HG03520 (cell line): ENCODE results near the gene ISCA1.
"Not testable (repeated sequence)": the region's sequence is repeated elsewhere in the genome, so short reads cannot be mapped to it uniquely, and the experiment has no call there.

Experiments
- ATAC-seq: cut with Tn5 transposase; IDR thresholded peaks from one replicate; pipeline ENCODE4 v1.9.1; 2021; ENCODE audit warnings: mild to moderate bottlenecking, moderate library complexity; ENCODE audit not compliant: unreplicated experiment

Gene ISCA1

DNA sequence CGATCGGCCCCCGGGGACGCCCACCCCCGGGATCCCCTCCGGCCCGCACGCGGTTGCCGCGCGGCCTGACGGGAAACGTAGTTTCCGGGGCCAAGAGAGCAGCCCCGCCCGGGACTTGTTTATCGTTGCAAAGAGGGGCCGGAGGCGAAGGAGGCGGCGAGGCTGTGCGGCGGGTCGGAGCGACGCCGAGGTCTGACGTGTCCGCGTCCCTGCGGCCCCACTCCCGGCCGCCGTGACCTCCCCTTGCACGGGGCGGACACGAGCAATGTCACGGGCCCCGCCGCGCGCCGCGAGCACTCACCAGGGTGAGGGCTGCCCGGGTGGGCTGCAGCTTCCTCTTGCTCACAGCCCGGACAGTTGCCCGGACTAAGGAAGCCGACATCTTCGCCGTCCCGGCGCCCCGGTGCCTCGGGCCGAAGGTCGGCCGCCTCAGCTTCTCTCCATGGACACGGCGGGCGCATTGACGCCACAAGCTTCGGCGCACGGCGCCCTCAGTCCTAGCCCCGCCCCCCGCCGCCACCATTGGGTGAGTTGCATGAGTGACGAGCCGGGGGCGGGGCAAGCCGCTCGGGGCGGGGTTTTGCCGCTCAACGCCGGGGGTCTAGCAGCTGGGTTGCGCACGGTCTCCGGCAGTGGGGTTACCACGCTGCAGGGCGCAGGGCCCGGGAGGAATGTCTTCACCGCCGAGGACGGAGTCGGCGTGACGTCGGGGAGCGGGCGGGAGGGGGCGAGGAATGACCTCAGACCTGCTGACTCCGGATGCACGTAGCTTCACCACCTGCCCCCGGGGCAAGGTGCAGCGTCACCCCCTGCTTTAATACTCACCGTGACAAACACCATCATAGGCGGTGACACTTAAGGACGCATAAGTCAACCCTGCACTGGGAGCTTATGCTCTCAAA lies at the start of gene ISCA1:
ISCA1 (minus strand) TSS at position 462 of the 902 bp plus-strand sequence; CDS start at position 382, 80 bp downstream.
- ATAC-seq = peak; percentile 71

DNA sequence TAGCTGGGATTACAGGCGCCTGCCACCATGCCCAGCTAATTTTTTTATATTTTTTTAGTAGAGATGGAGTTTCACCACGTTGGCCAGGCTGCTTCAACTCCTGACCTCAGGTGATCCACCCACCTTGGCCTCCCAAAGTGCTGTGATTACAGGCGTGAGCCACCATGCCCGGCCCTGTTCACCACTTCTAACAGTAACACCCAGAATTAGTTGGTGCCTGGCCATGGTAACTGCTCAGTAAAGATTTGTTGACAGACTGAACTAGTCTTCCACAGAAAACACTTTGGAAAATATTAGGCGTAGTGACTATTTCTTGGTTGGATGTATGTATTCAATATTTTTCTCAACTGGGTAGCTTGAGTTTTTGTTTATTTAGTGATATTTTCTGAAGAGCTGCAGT lies 47.8 kb upstream of the ISCA1 start:
- no peak for ATAC-seq

- no peak for ATAC-seq
Measured at GRCh38 chr9:86329649-86330048, 47.3 kb upstream of the ISCA1 start.

- ATAC-seq = no peak
Measured at GRCh38 chr9:86328156-86328555, 45.8 kb upstream of the ISCA1 start.

- ATAC-seq = no peak
Measured at GRCh38 chr9:86326536-86326935, 44.2 kb upstream of the ISCA1 start.

DNA sequence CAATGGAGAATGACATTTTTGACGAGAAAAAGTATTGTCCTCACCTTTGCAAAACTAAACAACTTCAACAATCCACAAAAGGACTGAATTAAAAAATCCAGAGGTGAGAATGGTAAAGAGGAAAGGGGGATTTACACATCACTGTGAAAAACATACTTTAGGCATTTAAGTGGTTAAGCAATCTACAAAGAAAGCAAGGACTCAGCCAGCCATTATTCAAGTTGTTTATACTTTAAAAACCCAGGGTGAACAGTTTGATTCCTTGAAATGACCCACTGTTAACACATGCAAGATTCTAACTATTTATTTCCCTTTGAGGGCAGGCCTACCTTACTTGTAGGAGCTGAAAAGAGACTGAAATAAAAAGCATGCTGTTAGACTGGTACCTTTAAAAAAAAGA lies 42.6 kb upstream of the ISCA1 start:
- ATAC-seq = no peak

GRCh38 chr9:86324308-86324707 lies 42.0 kb upstream of the ISCA1 start:
- ATAC-seq = no peak

GRCh38 chr9:86322973-86323644 lies 40.8 kb upstream of the ISCA1 start:
- ATAC-seq = no peak

DNA sequence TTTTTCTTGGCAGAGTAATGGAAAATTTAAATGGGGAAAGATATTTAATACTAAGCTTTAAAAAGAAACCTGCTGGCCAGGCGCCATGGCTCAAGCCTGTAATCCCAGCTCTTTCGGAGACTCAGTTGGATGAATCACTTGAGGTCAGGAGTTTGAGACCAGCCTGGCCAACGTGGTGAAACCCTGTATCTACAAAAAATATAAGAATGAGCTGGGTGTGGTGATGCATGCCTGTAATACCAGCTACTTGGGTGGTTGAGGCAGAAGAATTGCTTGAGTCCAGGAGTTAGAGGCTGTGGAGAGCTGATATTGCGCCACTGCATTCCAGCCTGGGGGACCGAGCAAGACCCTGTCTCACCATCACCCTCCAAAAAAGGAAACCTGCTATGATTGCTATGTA lies 39.0 kb upstream of the ISCA1 start:
- no peak for ATAC-seq

GRCh38 chr9:86318187-86318586 lies 35.8 kb upstream of the ISCA1 start:
- no peak for ATAC-seq

DNA sequence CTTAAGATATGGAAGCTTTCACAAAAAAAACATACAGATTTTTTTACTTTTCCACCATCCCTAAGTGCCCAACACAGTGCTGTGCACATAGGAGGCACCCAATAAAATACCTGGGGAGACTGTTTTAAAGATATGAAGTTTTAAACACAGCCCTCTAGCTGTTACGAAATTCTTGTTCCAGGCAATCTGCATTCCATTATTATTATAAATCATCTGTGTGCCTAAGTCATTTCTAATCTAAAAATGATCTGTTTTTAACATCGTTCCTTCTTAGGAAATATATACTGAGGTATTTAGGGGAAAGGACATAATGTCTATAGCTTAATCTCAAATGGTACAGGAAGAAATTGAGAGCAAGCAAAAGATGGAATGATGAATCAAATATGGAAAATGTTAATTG lies 32.7 kb upstream of the ISCA1 start:
- no peak for ATAC-seq

- ATAC-seq = not testable (repeated sequence)
Measured at GRCh38 chr9:86312959-86313358, 30.6 kb upstream of the ISCA1 start.

DNA sequence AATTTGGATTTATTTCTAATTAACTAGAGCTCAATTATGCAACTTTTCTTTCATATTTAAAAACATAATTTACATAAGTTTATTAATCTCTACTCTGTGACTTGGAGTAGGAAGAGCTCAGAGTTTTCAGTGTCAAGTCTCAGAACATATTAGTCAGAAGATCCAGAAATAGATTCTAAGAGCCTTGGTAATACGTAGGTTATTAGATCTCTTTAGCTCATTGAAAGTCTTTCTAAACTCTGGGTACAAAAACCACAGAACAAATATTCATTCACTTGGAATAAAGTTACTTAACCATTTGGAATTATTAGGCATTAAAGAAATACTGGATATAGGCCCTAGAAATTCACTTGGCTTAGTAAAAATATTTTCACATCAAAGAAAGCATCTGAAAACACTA lies 26.3 kb upstream of the ISCA1 start:
- no peak for ATAC-seq

DNA sequence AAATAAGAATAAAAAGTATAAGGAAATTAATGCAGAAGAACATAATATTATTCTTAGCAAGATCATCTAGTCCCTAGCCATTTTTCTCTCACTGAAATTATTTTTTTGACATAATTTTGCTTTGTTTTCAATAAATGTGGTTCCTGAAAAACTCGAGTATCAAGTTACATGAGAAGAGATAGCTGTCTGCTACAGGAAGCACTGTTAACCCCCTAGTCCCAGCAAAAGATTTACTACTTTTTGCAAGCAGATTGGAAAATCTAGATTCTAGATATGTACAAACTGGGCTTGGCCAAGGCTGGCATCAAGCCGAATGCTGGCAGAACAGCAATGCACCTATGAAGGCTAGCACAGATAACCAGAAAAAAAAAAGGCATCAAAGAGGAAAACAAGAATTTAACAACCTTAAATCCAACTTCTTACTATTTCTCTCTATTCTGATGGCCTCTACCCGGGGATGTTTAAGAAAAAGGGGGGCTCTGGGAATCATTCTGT lies 21.9 kb upstream of the ISCA1 start:
- ATAC-seq = no peak

DNA sequence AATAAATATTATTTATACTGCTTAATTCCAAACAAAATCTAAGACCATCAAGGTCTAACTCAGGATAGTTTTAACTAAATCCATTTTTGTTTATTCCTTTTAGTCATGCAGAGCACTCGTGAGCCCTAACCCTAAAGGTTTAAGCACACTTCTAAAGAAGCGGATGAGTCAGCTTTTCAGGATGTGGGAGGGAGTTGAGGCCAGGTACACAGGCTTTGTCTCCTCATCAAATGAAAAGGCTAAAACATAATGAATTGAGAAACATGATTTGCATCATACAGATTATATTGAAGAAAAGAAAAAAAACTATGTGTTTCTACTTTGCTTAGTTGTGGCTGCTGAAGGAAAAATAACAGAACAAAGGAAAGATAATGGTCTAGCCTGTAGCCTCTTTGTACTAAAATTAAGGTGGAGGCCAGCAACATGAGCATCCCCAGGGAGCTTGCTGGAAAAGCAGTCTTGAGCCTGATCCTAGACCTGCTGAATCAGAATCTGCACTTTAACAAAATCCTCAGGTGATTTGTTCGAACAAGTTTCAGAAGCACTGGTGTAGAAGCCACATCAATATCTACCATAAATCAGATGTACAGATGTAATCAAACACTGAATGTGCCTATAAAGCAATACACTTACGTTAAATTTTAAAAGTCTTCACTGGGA lies 21.1 kb upstream of the ISCA1 start:
- ATAC-seq = no peak

GRCh38 chr9:86301686-86302085 lies 19.3 kb upstream of the ISCA1 start:
- ATAC-seq = no peak

- ATAC-seq = no peak
Measured at GRCh38 chr9:86300701-86301100, 18.4 kb upstream of the ISCA1 start.

DNA sequence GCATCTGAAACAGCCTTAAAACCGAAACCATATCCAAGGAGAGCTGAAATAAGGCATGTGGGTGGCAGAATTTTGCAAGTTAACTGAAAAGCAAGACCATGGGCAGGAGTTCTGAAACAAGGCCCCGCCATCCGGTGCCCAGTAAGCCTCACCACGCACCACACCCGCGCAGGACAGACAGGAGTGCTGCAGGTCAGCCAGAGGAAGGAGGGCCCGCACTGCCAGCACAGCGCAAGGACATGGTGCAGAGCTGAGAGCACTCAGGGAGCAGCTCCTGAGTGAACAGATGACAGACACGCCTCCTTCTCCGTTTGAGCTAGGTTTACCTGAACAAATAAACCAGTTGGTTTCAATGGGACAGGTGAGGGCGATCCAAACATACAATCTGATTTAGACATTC lies 16.5 kb upstream of the ISCA1 start:
- ATAC-seq = no peak

GRCh38 chr9:86290341-86290740 lies 8.0 kb upstream of the ISCA1 start:
- ATAC-seq = not testable (repeated sequence)

DNA sequence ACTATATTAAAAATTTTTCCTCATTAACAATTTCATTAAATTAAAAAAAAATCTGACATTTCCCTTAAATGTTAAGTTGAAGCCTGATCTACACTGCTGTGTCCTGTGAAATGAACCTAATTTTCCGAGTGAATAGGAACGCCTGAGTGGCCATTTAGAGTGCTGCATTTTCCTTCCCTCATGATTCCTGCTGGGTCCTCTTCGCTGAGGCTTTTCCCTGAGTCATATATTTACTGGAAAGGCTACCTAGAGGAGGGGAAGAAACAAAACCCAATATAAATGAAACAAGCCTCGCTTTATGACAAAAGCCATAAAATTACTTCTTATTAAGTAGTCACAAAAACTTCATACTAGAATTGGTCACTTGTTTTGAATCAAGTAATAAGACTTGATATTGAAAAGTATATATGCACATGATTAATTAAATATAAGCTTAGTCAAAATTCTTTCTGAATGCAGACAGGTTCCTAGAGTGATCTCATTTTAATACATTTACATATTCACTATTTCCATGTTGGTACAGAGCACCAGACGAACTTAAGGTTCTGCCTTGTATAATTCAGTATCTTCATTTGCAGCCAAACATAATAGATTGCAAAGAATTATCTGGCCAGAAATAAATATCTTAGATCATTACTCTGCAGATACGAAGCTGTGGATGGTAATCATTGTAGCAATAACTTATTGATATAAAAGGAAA lies 6.3 kb upstream of the ISCA1 start:
- ATAC-seq = no peak

DNA sequence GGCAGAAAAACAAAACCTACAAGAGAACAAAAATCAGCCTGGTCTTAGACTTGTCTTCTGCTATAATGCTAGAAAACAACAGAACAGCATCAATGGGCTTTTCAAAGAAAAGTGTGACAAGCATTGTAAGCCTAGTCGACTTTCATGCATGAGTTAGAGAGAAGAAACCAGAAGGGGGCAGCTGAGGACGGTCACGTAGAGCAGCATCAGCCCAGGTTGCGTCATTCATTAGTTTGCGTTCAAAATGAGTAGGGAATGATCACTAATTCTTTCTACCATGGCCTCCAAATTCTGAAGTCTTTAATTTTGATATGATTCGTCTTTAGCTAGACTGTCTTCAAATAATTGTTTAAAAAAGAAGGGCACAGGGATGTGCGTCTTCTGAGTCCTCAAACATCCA lies 4.7 kb upstream of the ISCA1 start:
- no peak for ATAC-seq
